Osteoblast (primary cell): Measurements from ENCODE around the gene DGKE. TPM values are rescaled to one million over a fixed set of nuclear protein-coding genes. Genes with fewer than 3 reads are reported as not detected.

Experiments used
- DNase-seq: peaks from one replicate; pipeline ENCODE4 v3.0.0; 2011; ENCODE audit warnings: low spot score, mixed read lengths; ENCODE audit not compliant: insufficient read length; ENCODE audit errors: missing footprints
- H2AFZ ChIP-seq: 2 replicates; pipeline ENCODE4 v1.6.0; 2011; ENCODE audit warnings: mild to moderate bottlenecking, low read length
- H3K27ac ChIP-seq: 2 replicates; pipeline ENCODE4 v1.5.1; 2011; ENCODE audit warnings: mild to moderate bottlenecking, low read depth, low read length, moderate library complexity
- H3K27me3 ChIP-seq: 2 replicates; pipeline ENCODE4 v1.6.0; 2012; ENCODE audit warnings: mild to moderate bottlenecking, control low read depth, inconsistent platforms, low read length, moderate library complexity; ENCODE audit not compliant: insufficient read depth
- H3K36me3 ChIP-seq: 2 replicates; pipeline ENCODE4 v1.5.1; 2011; ENCODE audit warnings: mild to moderate bottlenecking, low read length, control low read depth, moderate library complexity; ENCODE audit not compliant: insufficient read depth
- H3K4me1 ChIP-seq: 2 replicates; pipeline ENCODE4 v1.5.1; 2011; ENCODE audit warnings: mild to moderate bottlenecking, low read length, control low read depth, moderate library complexity; ENCODE audit not compliant: insufficient read depth
- H3K4me2 ChIP-seq: 2 replicates; pipeline ENCODE4 v1.6.0; 2011; ENCODE audit warnings: mild to moderate bottlenecking, low read length; ENCODE audit not compliant: insufficient read depth
- H3K4me3 ChIP-seq: fragments of 200-600 bp; sonication (generic); 3 replicates; pipeline ENCODE4 v1.5.1; 2012; ENCODE audit warnings: mild to moderate bottlenecking, low read length, inconsistent platforms; ENCODE audit not compliant: insufficient read depth
- H3K79me2 ChIP-seq: 2 replicates; pipeline ENCODE4 v1.6.0; 2012; ENCODE audit warnings: mild to moderate bottlenecking, low read length, control low read depth, inconsistent platforms; ENCODE audit not compliant: insufficient read depth
- H3K9me3 ChIP-seq: 2 replicates; pipeline ENCODE4 v1.5.1; 2011; ENCODE audit warnings: low read depth, low read length, control low read depth
- H4K20me1 ChIP-seq: 2 replicates; pipeline ENCODE4 v1.6.0; 2012; ENCODE audit warnings: mild to moderate bottlenecking, low read length, control low read depth; ENCODE audit not compliant: insufficient read depth
- CTCF ChIP-seq: IDR thresholded peaks from 2 replicates; pipeline ENCODE4 v1.5.1; 2011; ENCODE audit warnings: mild to moderate bottlenecking, low read depth, low read length, moderate library complexity; ENCODE audit errors: extremely low read depth
- total RNA-seq: library from RNA; depleted of rRNA; stranded (reverse); fragments of >200 nt; gene quantifications from 2 replicates; pipeline ENCODE4 v1.2.3, GENCODE V29; 2012

The DGKE gene
- total RNA-seq, 1 donor: 6.2 TPM

DNA sequence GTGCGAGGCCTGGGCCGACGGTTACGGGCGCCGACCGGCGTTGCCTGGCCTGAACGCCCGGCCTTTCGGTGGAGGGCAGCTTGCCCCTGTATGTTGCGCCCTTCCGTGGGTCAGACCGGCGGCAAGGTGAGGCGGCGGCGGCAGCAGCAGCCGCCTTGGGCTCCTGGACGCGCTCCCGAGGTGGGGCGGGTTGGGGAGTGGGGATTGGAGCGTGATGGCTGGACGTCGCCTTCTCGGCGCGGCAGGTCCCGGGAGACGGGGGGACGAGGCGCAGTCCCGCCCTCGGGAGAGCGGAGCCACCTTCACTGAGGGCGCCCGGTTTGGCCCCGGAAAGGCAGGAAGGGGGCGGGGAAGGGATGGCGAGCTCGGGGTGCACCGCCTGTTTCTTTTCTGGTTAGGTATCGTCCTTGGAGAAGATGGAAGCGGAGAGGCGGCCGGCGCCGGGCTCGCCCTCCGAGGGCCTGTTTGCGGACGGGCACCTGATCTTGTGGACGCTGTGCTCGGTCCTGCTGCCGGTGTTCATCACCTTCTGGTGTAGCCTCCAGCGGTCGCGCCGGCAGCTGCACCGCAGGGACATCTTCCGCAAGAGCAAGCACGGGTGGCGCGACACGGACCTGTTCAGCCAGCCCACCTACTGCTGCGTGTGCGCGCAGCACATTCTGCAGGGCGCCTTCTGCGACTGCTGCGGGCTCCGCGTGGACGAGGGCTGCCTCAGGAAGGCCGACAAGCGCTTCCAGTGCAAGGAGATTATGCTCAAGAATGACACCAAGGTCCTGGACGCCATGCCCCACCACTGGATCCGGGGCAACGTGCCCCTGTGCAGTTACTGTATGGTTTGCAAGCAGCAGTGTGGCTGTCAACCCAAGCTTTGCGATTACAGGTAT is 671 bp downstream of the DGKE start:
- H4K20me1 ChIP-seq: no peaks in the 10 kb centered on the region
- H3K27me3 ChIP-seq: no peaks in the 10 kb centered on the region
- TF ChIP-seq CTCF: no peak
- H2AFZ ChIP-seq: peak overlapping the region; percentile 88
- peak; percentile 87 for DNase-seq
- H3K9me3 ChIP-seq: no peaks in the 10 kb centered on the region
- peak overlapping the region; percentile 79 for H3K4me3 ChIP-seq
- peak overlapping the region; percentile 29 for H3K27ac ChIP-seq
- H3K4me1 ChIP-seq: peaks cover 16% of the 10 kb centered on the region
- no peaks in the 10 kb centered on the region for H3K36me3 ChIP-seq
- peak overlapping the region; percentile 84 for H3K4me2 ChIP-seq
- peaks cover 26% of the 10 kb centered on the region for H3K79me2 ChIP-seq

DNA sequence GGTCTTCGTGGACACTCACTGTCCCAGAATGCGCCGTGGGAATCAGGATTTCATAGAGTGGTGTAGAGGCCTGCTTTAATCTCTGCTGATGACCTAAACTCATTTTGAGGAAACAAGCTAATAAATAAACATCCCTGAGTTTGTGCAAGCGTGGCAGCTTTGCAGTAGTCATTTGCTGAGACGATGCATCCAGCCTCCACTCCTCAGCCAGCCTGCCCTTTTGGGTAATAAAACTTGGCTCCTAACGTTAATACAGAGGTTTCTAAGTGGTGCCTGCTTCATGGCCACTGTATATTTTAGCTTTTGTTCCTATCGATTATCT is 1.3 kb downstream of the DGKE start:
- no peak for DNase-seq
- Histone ChIP-seq H3K4me2 (peak overlapping the region; percentile 84), H2AFZ (peak overlapping the region; percentile 88)

DNA sequence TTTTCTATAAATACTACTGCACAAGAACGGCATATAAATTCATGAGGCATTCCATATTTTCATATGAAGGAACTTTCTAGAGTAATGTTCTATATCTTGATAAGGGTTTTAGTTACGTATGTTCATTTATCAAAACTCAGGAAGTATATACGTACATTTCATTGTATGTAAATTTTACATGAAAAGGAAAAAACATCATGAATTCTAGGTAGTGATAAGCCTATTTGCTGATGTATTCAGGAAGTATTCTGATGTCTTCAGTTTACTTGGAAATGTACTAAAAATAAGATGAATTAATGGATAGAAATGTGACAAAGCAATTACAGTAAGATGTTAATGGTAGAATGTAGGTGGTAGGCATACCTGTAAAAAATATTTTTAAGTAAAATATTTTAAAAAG is 4.7 kb downstream of the DGKE start:
- H4K20me1 ChIP-seq: no peaks in the 10 kb centered on the region
- H3K27ac ChIP-seq: no peak overlapping the region
- no peaks in the 10 kb centered on the region for H3K27me3 ChIP-seq
- no peak overlapping the region for H3K4me3 ChIP-seq
- no peak overlapping the region for H2AFZ ChIP-seq
- H3K9me3 ChIP-seq: no peaks in the 10 kb centered on the region
- TF ChIP-seq CTCF: no peak
- peaks cover 7% of the 10 kb centered on the region for H3K4me1 ChIP-seq
- H3K79me2 ChIP-seq: peaks cover 3% of the 10 kb centered on the region
- no peaks in the 10 kb centered on the region for H3K36me3 ChIP-seq
- no peak for DNase-seq
- no peak overlapping the region for H3K4me2 ChIP-seq

More for the DNA sequence above, 1.3 kb downstream of the DGKE start:
- H3K4me3 ChIP-seq: peak overlapping the region; percentile 79
- H3K27ac ChIP-seq: no peak overlapping the region
- H3K27me3 ChIP-seq: no peaks in the 10 kb centered on the region
- H3K79me2 ChIP-seq: peaks cover 26% of the 10 kb centered on the region
- no peaks in the 10 kb centered on the region for H3K9me3 ChIP-seq
- no peaks in the 10 kb centered on the region for H4K20me1 ChIP-seq
- peaks cover 16% of the 10 kb centered on the region for H3K4me1 ChIP-seq
- no peaks in the 10 kb centered on the region for H3K36me3 ChIP-seq
- no peak for TF ChIP-seq CTCF

DNA sequence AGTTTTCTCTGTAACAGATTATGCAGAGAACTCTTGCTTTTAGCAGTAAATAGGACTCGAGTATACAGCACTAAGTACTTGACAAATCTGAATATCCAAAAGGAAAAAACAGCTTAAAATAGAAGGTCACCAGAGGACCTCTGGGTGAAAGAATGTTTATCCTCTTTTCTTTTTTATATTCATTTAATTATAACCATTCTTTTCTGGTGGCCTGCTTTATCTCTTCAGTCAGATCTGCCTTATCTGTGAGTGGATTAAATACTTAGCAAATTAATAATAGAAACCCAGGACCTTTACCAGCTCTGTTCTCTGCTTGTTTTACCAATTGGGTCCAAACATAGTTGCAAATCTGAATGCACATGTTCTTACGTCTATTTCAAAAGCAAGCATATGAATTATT is 8.6 kb downstream of the DGKE start:
- no peak overlapping the region for H3K27ac ChIP-seq
- H3K27me3 ChIP-seq: no peaks in the 10 kb centered on the region
- H2AFZ ChIP-seq: no peak overlapping the region
- H4K20me1 ChIP-seq: no peaks in the 10 kb centered on the region
- no peaks in the 10 kb centered on the region for H3K4me1 ChIP-seq
- no peak for DNase-seq
- H3K4me2 ChIP-seq: no peak overlapping the region
- no peaks in the 10 kb centered on the region for H3K9me3 ChIP-seq
- no peaks in the 10 kb centered on the region for H3K36me3 ChIP-seq
- no peaks in the 10 kb centered on the region for H3K79me2 ChIP-seq
- no peak for TF ChIP-seq CTCF
- no peak overlapping the region for H3K4me3 ChIP-seq
